ENCODE measurements around the gene TMEM219.
"Not testable (repeated sequence)": the region's sequence is repeated elsewhere in the genome, so short reads cannot be mapped to it uniquely, and the experiment has no call there.

TMEM219 gene

GRCh38 chr16:29927070-29927905 is 34.6 kb upstream of the TMEM219 start:
- Histone ChIP-seq H3K9ac (ENCODE audit: low read depth, low read length) (peak overlapping the region; percentile 74; the same call in 1 of the 2 replicates), H3K4me1 (ENCODE audit: insufficient read depth, low read length) (peaks cover 5% of the 10 kb centered on the region; the same call in 1 of the 2 replicates), H3K9me3 (ENCODE audit: control insufficient read depth, insufficient read depth, low read length) (no peaks in the 10 kb centered on the region), H3K36me3 (ENCODE audit: insufficient read depth, low read length) (no peaks in the 10 kb centered on the region)

- not testable (repeated sequence) for H3K9ac ChIP-seq (ENCODE audit: low read depth, low read length); H3K4me1 ChIP-seq (ENCODE audit: insufficient read depth, low read length); H3K36me3 ChIP-seq (ENCODE audit: insufficient read depth, low read length); H3K9me3 ChIP-seq (ENCODE audit: control insufficient read depth, insufficient read depth, low read length)
These were observed 30.1 kb upstream of the TMEM219 start for GRCh38 chr16:29931750-29932149.

- Histone ChIP-seq H3K9ac (ENCODE audit: low read depth, low read length) (no peak overlapping the region), H3K9me3 (ENCODE audit: control insufficient read depth, insufficient read depth, low read length) (no peaks in the 10 kb centered on the region), H3K4me1 (ENCODE audit: insufficient read depth, low read length) (no peaks in the 10 kb centered on the region), H3K36me3 (ENCODE audit: insufficient read depth, low read length) (no peaks in the 10 kb centered on the region)
These were observed 21.2 kb upstream of the TMEM219 start for GRCh38 chr16:29940656-29941055.

GRCh38 chr16:29943846-29944799 is 17.8 kb upstream of the TMEM219 start:
- H3K36me3 ChIP-seq (ENCODE audit: insufficient read depth, low read length): no peaks in the 10 kb centered on the region
- no peaks in the 10 kb centered on the region for H3K9me3 ChIP-seq (ENCODE audit: control insufficient read depth, insufficient read depth, low read length)
- H3K9ac ChIP-seq (ENCODE audit: low read depth, low read length): no peak overlapping the region
- no peaks in the 10 kb centered on the region for H3K4me1 ChIP-seq (ENCODE audit: insufficient read depth, low read length)

GRCh38 chr16:29947897-29948296 is 14.0 kb upstream of the TMEM219 start:
- H3K9ac ChIP-seq (ENCODE audit: low read depth, low read length): no peak overlapping the region

GRCh38 chr16:29950806-29951461 is 10.9 kb upstream of the TMEM219 start:
- Histone ChIP-seq H3K4me1 (ENCODE audit: insufficient read depth, low read length) (peaks cover 6% of the 10 kb centered on the region), H3K36me3 (ENCODE audit: insufficient read depth, low read length) (no peaks in the 10 kb centered on the region), H3K9me3 (ENCODE audit: control insufficient read depth, insufficient read depth, low read length) (no peaks in the 10 kb centered on the region), H3K9ac (ENCODE audit: low read depth, low read length) (no peak overlapping the region)

More at GRCh38 chr16:29947897-29948296, 14.0 kb upstream of the TMEM219 start:
- no peaks in the 10 kb centered on the region for H3K36me3 ChIP-seq (ENCODE audit: insufficient read depth, low read length)
- H3K9me3 ChIP-seq (ENCODE audit: control insufficient read depth, insufficient read depth, low read length): no peaks in the 10 kb centered on the region
- peaks cover 6% of the 10 kb centered on the region for H3K4me1 ChIP-seq (ENCODE audit: insufficient read depth, low read length)

GRCh38 chr16:29951625-29952365 is 10.1 kb upstream of the TMEM219 start:
- H3K36me3 ChIP-seq (ENCODE audit: insufficient read depth, low read length): no peaks in the 10 kb centered on the region

GRCh38 chr16:29958756-29959155 is 3.1 kb upstream of the TMEM219 start:
- H3K4me1 ChIP-seq (ENCODE audit: insufficient read depth, low read length): 0 out of 2 replicates have a peak, but pooled peaks cover 3% of the 10 kb centered on the region
- H3K36me3 ChIP-seq (ENCODE audit: insufficient read depth, low read length): no peaks in the 10 kb centered on the region
- no peak overlapping the region for H3K9ac ChIP-seq (ENCODE audit: low read depth, low read length)
- no peaks in the 10 kb centered on the region for H3K9me3 ChIP-seq (ENCODE audit: control insufficient read depth, insufficient read depth, low read length)

More at GRCh38 chr16:29951625-29952365, 10.1 kb upstream of the TMEM219 start:
- no peaks in the 10 kb centered on the region for H3K9me3 ChIP-seq (ENCODE audit: control insufficient read depth, insufficient read depth, low read length)
- no peak overlapping the region for H3K9ac ChIP-seq (ENCODE audit: low read depth, low read length)
- H3K4me1 ChIP-seq (ENCODE audit: insufficient read depth, low read length): peaks cover 6% of the 10 kb centered on the region

- no peaks in the 10 kb centered on the region for H3K9me3 ChIP-seq (ENCODE audit: control insufficient read depth, insufficient read depth, low read length)
- H3K4me1 ChIP-seq (ENCODE audit: insufficient read depth, low read length): 0 out of 2 replicates have a peak, but pooled peaks cover 3% of the 10 kb centered on the region
- no peaks in the 10 kb centered on the region for H3K36me3 ChIP-seq (ENCODE audit: insufficient read depth, low read length)
- no peak overlapping the region for H3K9ac ChIP-seq (ENCODE audit: low read depth, low read length)
These were observed 2.6 kb upstream of the TMEM219 start for GRCh38 chr16:29959293-29959692.

- H3K9me3 ChIP-seq (ENCODE audit: control insufficient read depth, insufficient read depth, low read length); H3K4me1 ChIP-seq (ENCODE audit: insufficient read depth, low read length); H3K36me3 ChIP-seq (ENCODE audit: insufficient read depth, low read length); H3K9ac ChIP-seq (ENCODE audit: low read depth, low read length): not testable (repeated sequence)
These were observed 2.1 kb upstream of the TMEM219 start for GRCh38 chr16:29959821-29960220.

- H3K36me3 ChIP-seq (ENCODE audit: insufficient read depth, low read length): no peaks in the 10 kb centered on the region
- H3K9ac ChIP-seq (ENCODE audit: low read depth, low read length): peak overlapping the region; percentile 78; the same call in 1 of the 2 replicates
- no peaks in the 10 kb centered on the region for H3K9me3 ChIP-seq (ENCODE audit: control insufficient read depth, insufficient read depth, low read length)
- H3K4me1 ChIP-seq (ENCODE audit: insufficient read depth, low read length): 0 out of 2 replicates have a peak, but pooled peaks cover 3% of the 10 kb centered on the region
These were observed 776 bp upstream of the TMEM219 start for GRCh38 chr16:29961127-29961478.

- peak overlapping the region; percentile 78 for H3K9ac ChIP-seq (ENCODE audit: low read depth, low read length)
- H3K36me3 ChIP-seq (ENCODE audit: insufficient read depth, low read length): no peaks in the 10 kb centered on the region
- no peaks in the 10 kb centered on the region for H3K9me3 ChIP-seq (ENCODE audit: control insufficient read depth, insufficient read depth, low read length)
- H3K4me1 ChIP-seq (ENCODE audit: insufficient read depth, low read length): 0 out of 2 replicates have a peak, but pooled peaks cover 3% of the 10 kb centered on the region
These were observed 590 bp downstream of the TMEM219 start for GRCh38 chr16:29962344-29962994.

GRCh38 chr16:29963021-29963743 is 1.3 kb downstream of the TMEM219 start:
- no peak overlapping the region for H3K9ac ChIP-seq (ENCODE audit: low read depth, low read length)
- no peaks in the 10 kb centered on the region for H3K36me3 ChIP-seq (ENCODE audit: insufficient read depth, low read length)
- H3K4me1 ChIP-seq (ENCODE audit: insufficient read depth, low read length): 0 out of 2 replicates have a peak, but pooled peaks cover 3% of the 10 kb centered on the region
- H3K9me3 ChIP-seq (ENCODE audit: control insufficient read depth, insufficient read depth, low read length): no peaks in the 10 kb centered on the region

Measured in ES-I3 (cell line).